H1 (cell line): ENCODE results near the gene USH2A. TPM values are rescaled to one million over a fixed set of nuclear protein-coding genes. Genes with fewer than 3 reads are reported as not detected.

Experiments used
- CTCF ChIA-PET: fragments of 300-600 bp; sonication (Branson Sonifier 250); formaldehyde crosslinking; loops from one replicate; lab custom pipeline; 2021; ENCODE audit not compliant: partially characterized antibody; lab: Charles Lee
- POLR2A ChIA-PET: fragments of 300-600 bp; sonication (Branson Sonifier 250); formaldehyde crosslinking; loops from one replicate; lab custom pipeline; 2021; ENCODE audit warnings: inconsistent platforms; ENCODE audit not compliant: partially characterized antibody; lab: Charles Lee
- DNase-seq, 2 experiments: peaks; one replicate each; pipeline versions ENCODE4 v3.0.0 to v3.0.0-alpha.2; 2010 to 2022; ENCODE audit warnings: low spot score in 2 of 2, low read depth in 1 of 2, mixed read lengths in 1 of 2
- FAIRE-seq: peaks from 2 replicates; lab custom pipeline; 2011; peaks lifted over from hg19 to GRCh38; lab: Jason Lieb, UNC
- H2AFZ ChIP-seq: 2 replicates; pipeline ENCODE4 v1.8.1; 2012; ENCODE audit warnings: low read length, inconsistent platforms
- H2AK5ac ChIP-seq: 2 replicates; pipeline ENCODE4 v1.6.1; 2013; ENCODE audit warnings: low read depth, low read length
- H2BK120ac ChIP-seq: replicated peaks from 2 replicates; pipeline ENCODE3; 2013; ENCODE audit warnings: low read depth, low read length, inconsistent platforms
- H2BK12ac ChIP-seq: 2 replicates; pipeline ENCODE4 v1.6.1; 2013; ENCODE audit warnings: low read depth, low read length
- H2BK15ac ChIP-seq: 2 replicates; pipeline ENCODE4 v1.6.1; 2013; ENCODE audit warnings: low read length
- H2BK20ac ChIP-seq: 2 replicates; pipeline ENCODE4 v1.6.1; 2013; ENCODE audit warnings: low read length
- H2BK5ac ChIP-seq: 2 replicates; pipeline ENCODE4 v1.6.1; 2013; ENCODE audit warnings: low read depth, low read length
- H3K14ac ChIP-seq: 2 replicates; pipeline ENCODE4 v1.6.1; 2013; ENCODE audit warnings: inconsistent platforms; ENCODE audit not compliant: insufficient read length
- H3K18ac ChIP-seq: 2 replicates; pipeline ENCODE4 v1.6.1; 2013; ENCODE audit warnings: low read length; ENCODE audit errors: extremely low read depth
- H3K23ac ChIP-seq: 2 replicates; pipeline ENCODE4 v1.6.1; 2013; ENCODE audit warnings: inconsistent platforms; ENCODE audit not compliant: insufficient read length
- H3K23me2 ChIP-seq: 2 replicates; pipeline ENCODE4 v1.6.1; 2013; ENCODE audit warnings: low read depth, low read length
- H3K27ac ChIP-seq: 2 replicates; pipeline ENCODE4 v1.6.1; 2011; ENCODE audit warnings: low read depth, low read length, inconsistent platforms
- H3K27me3 ChIP-seq, 4 experiments: replicated peaks in 1 of 4; 1 replicate in 1 of 4; 2 replicates in 3 of 4; pipeline versions ENCODE4 v1.6.1 to v1.8.1; 2011 to 2013; ENCODE audit warnings: low read length in 3 of 4, mild to moderate bottlenecking in 3 of 4, inconsistent platforms in 2 of 4, mixed read lengths in 2 of 4, moderate library complexity in 1 of 4; ENCODE audit not compliant: control insufficient read depth in 3 of 4, insufficient read depth in 3 of 4; ENCODE audit errors: extremely low read depth in 1 of 4
- H3K36me3 ChIP-seq, 4 experiments: 2 replicates each; pipeline versions ENCODE4 v1.6.1 to v1.8.1; 2011 to 2013; ENCODE audit warnings: mild to moderate bottlenecking in 4 of 4, low read length in 3 of 4, moderate library complexity in 2 of 4, control low read depth in 1 of 4, inconsistent platforms in 1 of 4; ENCODE audit not compliant: insufficient read depth in 4 of 4, control insufficient read depth in 2 of 4
- H3K4ac ChIP-seq: replicated peaks from 2 replicates; pipeline ENCODE3; 2013; ENCODE audit warnings: low read length, low read depth, mixed read lengths, inconsistent platforms; ENCODE audit not compliant: insufficient read length
- H3K4me1 ChIP-seq, 4 experiments: replicated peaks in 1 of 4; 1 replicate in 1 of 4; 2 replicates in 3 of 4; pipeline versions ENCODE4 v1.6.1 to v1.8.1; 2011 to 2013; ENCODE audit warnings: low read length in 3 of 4, inconsistent platforms in 2 of 4, mixed read lengths in 1 of 4; ENCODE audit not compliant: insufficient read depth in 4 of 4, control insufficient read depth in 3 of 4
- H3K4me2 ChIP-seq, 2 experiments: 2 replicates each; pipeline versions ENCODE4 v1.6.1 to v1.8.1; 2011 to 2013; ENCODE audit warnings: low read depth in 2 of 2, low read length in 2 of 2, control low read depth in 1 of 2, inconsistent platforms in 1 of 2, mild to moderate bottlenecking in 1 of 2; ENCODE audit not compliant: insufficient read depth in 1 of 2
- H3K4me3 ChIP-seq, 4 experiments: fragments of 200-600, 300-600 bp in 1 of 4; sonication (generic), shearing (Covaris generic), sonication (Bioruptor Twin) in 1 of 4; 2 replicates each; pipeline versions ENCODE4 v1.5.1 to v1.8.1; 2011 to 2016; ENCODE audit warnings: low read length in 4 of 4, low read depth in 3 of 4, control low read depth in 2 of 4, inconsistent platforms in 2 of 4, mild to moderate bottlenecking in 2 of 4, mixed read lengths in 1 of 4, moderate library complexity in 1 of 4; ENCODE audit not compliant: insufficient read depth in 2 of 4; ENCODE audit errors: extremely low read depth in 1 of 4
- H3K56ac ChIP-seq: replicated peaks from 2 replicates; pipeline ENCODE3; 2013; ENCODE audit warnings: low read depth, mild to moderate bottlenecking, mixed read lengths, low read length, inconsistent platforms; ENCODE audit not compliant: insufficient read length
- H3K79me1 ChIP-seq: 2 replicates; pipeline ENCODE4 v1.6.1; 2013; ENCODE audit warnings: low read depth, low read length, control low read depth
- H3K79me2 ChIP-seq, 2 experiments: 2 replicates each; pipeline versions ENCODE4 v1.6.1 to v1.8.1; 2012 to 2013; ENCODE audit warnings: low read length in 2 of 2, mild to moderate bottlenecking in 2 of 2, inconsistent platforms in 1 of 2; ENCODE audit not compliant: insufficient read depth in 2 of 2, control insufficient read depth in 1 of 2
- H3K9ac ChIP-seq, 4 experiments: replicated peaks in 1 of 4; 1 replicate in 1 of 4; 2 replicates in 3 of 4; pipeline versions ENCODE4 v1.6.1 to v1.8.1; 2011 to 2013; ENCODE audit warnings: low read depth in 3 of 4, low read length in 3 of 4, control low read depth in 2 of 4, mild to moderate bottlenecking in 2 of 4, moderate library complexity in 2 of 4, inconsistent platforms in 1 of 4; ENCODE audit errors: extremely low read depth in 1 of 4
- H3K9me3 ChIP-seq, 2 experiments: 2 replicates each; pipeline versions ENCODE4 v1.6.1 to v1.8.1; 2012 to 2013; ENCODE audit warnings: mild to moderate bottlenecking in 2 of 2, moderate library complexity in 2 of 2, control low read depth in 1 of 2, inconsistent platforms in 1 of 2, low read depth in 1 of 2, low read length in 1 of 2, mixed read lengths in 1 of 2; ENCODE audit not compliant: insufficient read depth in 2 of 2
- H4K20me1 ChIP-seq, 2 experiments: replicated peaks in 1 of 2; 2 replicates each; pipeline versions ENCODE3 to v1.8.1; 2011 to 2013; ENCODE audit warnings: inconsistent platforms in 2 of 2, low read length in 2 of 2, mild to moderate bottlenecking in 1 of 2; ENCODE audit not compliant: insufficient read depth in 2 of 2, control insufficient read depth in 1 of 2
- H4K5ac ChIP-seq: 2 replicates; pipeline ENCODE4 v1.6.1; 2013; ENCODE audit warnings: low read length, low read depth, mixed read lengths, inconsistent platforms; ENCODE audit not compliant: insufficient read length
- H4K8ac ChIP-seq: 2 replicates; pipeline ENCODE4 v1.8.0; 2013; ENCODE audit warnings: mild to moderate bottlenecking, moderate library complexity, low read length, inconsistent platforms; ENCODE audit not compliant: insufficient read depth; ENCODE audit errors: extremely low read depth
- H4K91ac ChIP-seq: replicated peaks from 2 replicates; pipeline ENCODE3; 2013; ENCODE audit warnings: low read length, mixed read lengths, inconsistent platforms; ENCODE audit not compliant: insufficient read length
- EP300 ChIP-seq, 2 experiments: IDR thresholded peaks; 1 replicate in 1 of 2; 2 replicates in 1 of 2; pipeline ENCODE4 v1.6.1; 2011 to 2012; ENCODE audit warnings: low read depth in 2 of 2, low read length in 2 of 2, mild to moderate bottlenecking in 2 of 2, borderline replicate concordance in 1 of 2, inconsistent platforms in 1 of 2, moderate library complexity in 1 of 2
- KDM4A ChIP-seq: IDR thresholded peaks from one replicate; pipeline ENCODE4 v1.7.1; 2012; ENCODE audit warnings: low read depth, mild to moderate bottlenecking, moderate library complexity, low read length, inconsistent platforms; ENCODE audit not compliant: severe bottlenecking
- NRF1 ChIP-seq: IDR thresholded peaks from 2 replicates; pipeline ENCODE4 v1.6.1; 2011; ENCODE audit warnings: mild to moderate bottlenecking, low read depth, low read length, improper control_type of control experiment
- TEAD4 ChIP-seq: IDR thresholded peaks from 2 replicates; pipeline ENCODE4 v1.6.1; 2012; ENCODE audit warnings: low read depth, low read length, inconsistent platforms, mixed read lengths
- WGBS, 2 experiments: shearing (Covaris generic) in 1 of 2; methylation state at CpG; one replicate each; pipeline versions ENCODE4 v1.1.6 to v1.1.7; 2013 to 2015; ENCODE audit warnings: low lambda C conversion rate in 2 of 2, mixed read lengths in 2 of 2, inconsistent platforms in 1 of 2, low coverage in 1 of 2, missing lambda C conversion rate in 1 of 2; ENCODE audit not compliant: insufficient replicate concordance in 2 of 2, insufficient coverage in 1 of 2, insufficient read length in 1 of 2; ENCODE audit errors: extremely low coverage in 1 of 2, missing lambda C conversion rate in 1 of 2; 5-methylcytosine and 5-hydroxymethylcytosine counted together
- polyA plus RNA-seq, 7 experiments: library from polyadenylated mRNA; depleted of rRNA in 3 of 7; stranded (reverse) in 5 of 7; unstranded in 2 of 7; fragments of >200 nt in 5 of 7; fragments of 200-250 nt in 2 of 7; gene quantifications; 1 replicate in 5 of 7; 2 replicates in 1 of 7; 4 replicates in 1 of 7; pipeline versions ENCODE4 v1.2.1 to v1.2.3, GENCODE V29; 2011 to 2013; ENCODE audit warnings: missing spikeins in 2 of 7, mixed read lengths in 2 of 7
- total RNA-seq: library from RNA; stranded (reverse); fragmentation: NEBNext Ultra II Directional; extraction: Animal tissue kit (Norgen Biotek cat#: 25700); gene quantifications from 2 replicates; pipeline ENCODE4 v1.2.1, GENCODE V29; 2021

Gene USH2A
- total and polyA plus RNA-seq, 2 of the 8 experiments (the other 6 are each of a cell fraction or from before 2014, with no cell fraction given) = 0.02 to 0.17 TPM

DNA sequence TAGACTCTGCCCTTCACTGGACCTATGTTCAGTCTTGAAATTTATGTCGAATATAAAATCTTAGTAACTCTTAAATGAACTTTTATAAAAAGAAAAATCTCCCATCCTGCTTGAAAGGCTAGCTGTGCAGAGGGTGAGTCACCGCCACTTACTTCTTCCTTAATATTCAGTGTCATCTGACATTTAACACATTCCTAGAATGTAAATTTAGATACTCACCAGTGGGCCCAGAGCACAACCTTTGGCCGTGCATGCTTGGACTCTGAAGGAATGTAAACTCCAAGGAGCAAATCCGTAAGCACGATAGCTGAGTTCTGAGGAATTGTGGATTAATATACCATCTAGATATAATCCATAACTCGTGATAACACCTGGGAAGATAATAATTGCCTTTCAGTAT is 452.8 kb downstream of the USH2A start:
- 84% methylated on average over 6 of the region's 6 CpGs; no CpG with 5 or more reads in 1 of the 2 experiments for WGBS, 2 experiments

More for the DNA sequence above, 452.8 kb downstream of the USH2A start:
- H3K4me1 ChIP-seq = no peaks in the 10 kb centered on the region
- no peaks in the 10 kb centered on the region for H3K23me2 ChIP-seq
- ChIA-PET POLR2A (no interaction called here), CTCF (interaction anchor here (2.6 kb wide), 1 partner anchor 13 kb away, joined by 7 read pairs; no protein-coding TSS in a partner anchor)
- H2BK120ac ChIP-seq = no peak overlapping the region
- no peak for DNase-seq
- no peak overlapping the region for H2BK5ac ChIP-seq
- H4K20me1 ChIP-seq = no peaks in the 10 kb centered on the region
- H3K79me1 ChIP-seq = no peaks in the 10 kb centered on the region
- H3K9me3 ChIP-seq = no peaks in the 10 kb centered on the region
- no peak overlapping the region for H4K8ac ChIP-seq
- H3K27me3 ChIP-seq = no peaks in the 10 kb centered on the region
- H2BK15ac ChIP-seq = no peak overlapping the region
- no peaks in the 10 kb centered on the region for H3K79me2 ChIP-seq
- no peak overlapping the region for H3K56ac ChIP-seq
- H3K18ac ChIP-seq = no peak overlapping the region
- no peak overlapping the region for H2BK20ac ChIP-seq
- H3K27ac ChIP-seq = no peak overlapping the region
- no peak overlapping the region for H3K4ac ChIP-seq
- FAIRE-seq = no peak
- H3K9ac ChIP-seq = no peak overlapping the region
- no peaks in the 10 kb centered on the region for H3K36me3 ChIP-seq
- no peak overlapping the region for H3K23ac ChIP-seq
- no peak overlapping the region for H3K4me2 ChIP-seq
- no peak overlapping the region for H3K14ac ChIP-seq
- no peak overlapping the region for H4K5ac ChIP-seq
- no peak overlapping the region for H3K4me3 ChIP-seq
- TF ChIP-seq NRF1 (no peak), EP300 (IDR thresholded peaks at IDR 0.05; ENCODE audit: borderline replicate concordance in 1 of 2, low read depth in 2 of 2, low read length in 2 of 2) (no peak), KDM4A (no peak), TEAD4 (0 out of 2 replicates have a peak, but pooled peaks have one; percentile 9)
- no peak overlapping the region for H2AFZ ChIP-seq
- H2AK5ac ChIP-seq = no peak overlapping the region
- no peak overlapping the region for H2BK12ac ChIP-seq
- H4K91ac ChIP-seq = no peak overlapping the region
